Hepatocyte (in vitro differentiated cells): Measurements from ENCODE around the gene NRIP1. TPM values are rescaled to one million over a fixed set of nuclear protein-coding genes. Genes with fewer than 3 reads are reported as not detected.

Experiments
- DNase-seq: peaks from one replicate; pipeline ENCODE4 v3.0.0-alpha.2; 2016; ENCODE audit warnings: low spot score
- H2AFZ ChIP-seq: fragments of 200-600 bp; sonication (generic); 2 replicates; pipeline ENCODE4 v1.6.0; 2016; ENCODE audit warnings: antibody characterized with exemption, mild to moderate bottlenecking
- H3K27ac ChIP-seq: fragments of 200-600 bp; sonication (generic); 2 replicates; pipeline ENCODE4 v1.5.1; 2016; ENCODE audit warnings: mild to moderate bottlenecking
- H3K27me3 ChIP-seq: fragments of 200-600 bp; sonication (generic); 2 replicates; pipeline ENCODE4 v1.6.1; 2016
- H3K36me3 ChIP-seq: fragments of 200-600 bp; sonication (generic); replicated peaks from 2 replicates; pipeline ENCODE4 v1.5.1; 2016; ENCODE audit warnings: low read depth; ENCODE audit not compliant: insufficient read depth
- H3K4me1 ChIP-seq: fragments of 200-600 bp; sonication (generic); 2 replicates; pipeline ENCODE4 v1.5.1; 2016; ENCODE audit warnings: mild to moderate bottlenecking, moderate library complexity; ENCODE audit not compliant: insufficient read depth
- H3K4me2 ChIP-seq: fragments of 200-600 bp; sonication (generic); 2 replicates; pipeline ENCODE4 v1.6.0; 2016
- H3K4me3 ChIP-seq: fragments of 200-600 bp; sonication (generic); 2 replicates; pipeline ENCODE4 v1.5.1; 2016; ENCODE audit warnings: mild to moderate bottlenecking
- H3K79me2 ChIP-seq: fragments of 200-600 bp; sonication (generic); 2 replicates; pipeline ENCODE4 v1.6.0; 2017; ENCODE audit warnings: mild to moderate bottlenecking
- H3K9me2 ChIP-seq: fragments of 200-600 bp; sonication (generic); replicated peaks from 2 replicates; pipeline ENCODE4 v1.6.0; 2017; ENCODE audit warnings: mild to moderate bottlenecking; ENCODE audit not compliant: insufficient read depth
- H3K9me3 ChIP-seq: fragments of 200-600 bp; sonication (generic); 2 replicates; pipeline ENCODE4 v1.5.1; 2016; ENCODE audit warnings: low read depth, mild to moderate bottlenecking
- H4K20me1 ChIP-seq: fragments of 200-600 bp; sonication (generic); 2 replicates; pipeline ENCODE4 v1.6.0; 2016; ENCODE audit warnings: mild to moderate bottlenecking; ENCODE audit not compliant: insufficient read depth, poor library complexity, severe bottlenecking
- CTCF ChIP-seq: fragments of 200-600 bp; sonication (generic); IDR thresholded peaks from 2 replicates; pipeline ENCODE4 v1.5.1; 2016; ENCODE audit warnings: antibody characterized with exemption, mild to moderate bottlenecking; ENCODE audit not compliant: poor library complexity
- EZH2 ChIP-seq: fragments of 200-600 bp; sonication (generic); IDR thresholded peaks from 2 replicates; pipeline ENCODE4 v1.6.1; 2016; ENCODE audit warnings: antibody characterized with exemption, mild to moderate bottlenecking, borderline replicate concordance
- EZH2phosphoT487 ChIP-seq: fragments of 200-600 bp; sonication (generic); IDR thresholded peaks from one replicate; pipeline ENCODE4 v1.6.1; 2018; ENCODE audit warnings: antibody characterized with exemption, mild to moderate bottlenecking, low read depth, moderate library complexity; ENCODE audit not compliant: unreplicated experiment, severe bottlenecking
- WGBS: methylation state at CpG from one replicate; pipeline ENCODE4 v1.1.6; 2016; ENCODE audit warnings: low lambda C conversion rate; ENCODE audit errors: missing lambda C conversion rate; 5-methylcytosine and 5-hydroxymethylcytosine counted together
- polyA plus RNA-seq: library from polyadenylated mRNA; unstranded; fragments of >200 nt; fragmentation: Nextera tagmentation; extraction: Ambion mirVana; gene quantifications from 2 replicates; pipeline ENCODE4 v1.2.1, GENCODE V29; 2016
- total RNA-seq: library from RNA; depleted of rRNA; stranded (reverse); fragments of >200 nt; gene quantifications from 2 replicates; pipeline ENCODE4 v1.2.3, GENCODE V29; 2014

The NRIP1 gene
- total and polyA plus RNA-seq, 2 experiments from 2014 or later: 11.5 to 62.4 TPM

GRCh38 chr21:15097580-15097979, 32.8 kb upstream of the NRIP1 start:
- Histone ChIP-seq H2AFZ (no peak overlapping the region), H3K27me3 (no peaks in the 10 kb centered on the region), H3K4me3 (no peak overlapping the region), H3K4me2 (no peak overlapping the region), H3K27ac (no peak overlapping the region), H3K36me3 (no peaks in the 10 kb centered on the region), H3K9me2 (no peaks in the 10 kb centered on the region), H3K4me1 (peaks cover 3% of the 10 kb centered on the region), H4K20me1 (no peaks in the 10 kb centered on the region), H3K79me2 (no peaks in the 10 kb centered on the region), H3K9me3 (no peaks in the 10 kb centered on the region)
- 98% methylated on average over 3 of the region's 3 CpGs for WGBS
- TF ChIP-seq EZH2 (no peak), CTCF (no peak), EZH2phosphoT487 (no peak)
- DNase-seq: no peak

- no peak for TF ChIP-seq EZH2
- TF ChIP-seq CTCF: no peak
- TF ChIP-seq EZH2phosphoT487: no peak
- WGBS: 74% methylated on average over 1 of the region's 1 CpG
- no peak overlapping the region for H3K4me2 ChIP-seq
Measured at GRCh38 chr21:15096146-15096545, 31.3 kb upstream of the NRIP1 start.

GRCh38 chr21:15095326-15095725, 30.5 kb upstream of the NRIP1 start:
- no peaks in the 10 kb centered on the region for H4K20me1 ChIP-seq
- no peaks in the 10 kb centered on the region for H3K9me2 ChIP-seq
- H3K79me2 ChIP-seq: no peaks in the 10 kb centered on the region
- H3K27ac ChIP-seq: no peak overlapping the region
- no peak overlapping the region for H3K4me3 ChIP-seq
- 46% methylated on average over 1 of the region's 1 CpG for WGBS
- TF ChIP-seq EZH2phosphoT487 (no peak), EZH2 (no peak), CTCF (no peak)
- H3K9me3 ChIP-seq: no peaks in the 10 kb centered on the region
- H3K4me1 ChIP-seq: peaks cover 3% of the 10 kb centered on the region
- no peaks in the 10 kb centered on the region for H3K36me3 ChIP-seq
- H2AFZ ChIP-seq: no peak overlapping the region
- H3K4me2 ChIP-seq: no peak overlapping the region
- H3K27me3 ChIP-seq: no peaks in the 10 kb centered on the region
- DNase-seq: no peak

More at GRCh38 chr21:15096146-15096545, 31.3 kb upstream of the NRIP1 start:
- no peaks in the 10 kb centered on the region for H3K36me3 ChIP-seq
- no peak overlapping the region for H3K27ac ChIP-seq
- no peak overlapping the region for H3K4me3 ChIP-seq
- H3K27me3 ChIP-seq: no peaks in the 10 kb centered on the region
- DNase-seq: no peak
- H3K9me3 ChIP-seq: no peaks in the 10 kb centered on the region
- no peak overlapping the region for H2AFZ ChIP-seq
- no peaks in the 10 kb centered on the region for H3K79me2 ChIP-seq
- no peaks in the 10 kb centered on the region for H4K20me1 ChIP-seq
- H3K4me1 ChIP-seq: peaks cover 3% of the 10 kb centered on the region
- no peaks in the 10 kb centered on the region for H3K9me2 ChIP-seq

GRCh38 chr21:15094706-15095105, 29.9 kb upstream of the NRIP1 start:
- H3K4me1 ChIP-seq: peaks cover 3% of the 10 kb centered on the region
- DNase-seq: no peak
- no peaks in the 10 kb centered on the region for H3K36me3 ChIP-seq
- WGBS: 93% methylated on average over 4 of the region's 4 CpGs
- H3K27ac ChIP-seq: no peak overlapping the region
- no peak for TF ChIP-seq CTCF
- TF ChIP-seq EZH2: no peak
- no peak for TF ChIP-seq EZH2phosphoT487
- no peak overlapping the region for H2AFZ ChIP-seq
- H3K4me2 ChIP-seq: no peak overlapping the region
- H3K9me2 ChIP-seq: no peaks in the 10 kb centered on the region
- no peaks in the 10 kb centered on the region for H4K20me1 ChIP-seq
- no peak overlapping the region for H3K4me3 ChIP-seq
- H3K79me2 ChIP-seq: no peaks in the 10 kb centered on the region
- H3K27me3 ChIP-seq: no peaks in the 10 kb centered on the region
- no peaks in the 10 kb centered on the region for H3K9me3 ChIP-seq
